Panc1 (cell line): ENCODE data around the gene LRRC8C. TPM values are rescaled to one million over a fixed set of nuclear protein-coding genes. Genes with fewer than 3 reads are reported as not detected.

ENCODE experiments used
- ATAC-seq: fragments of 200-7000 bp; cut with Tn5 transposase; 2 replicates; pipeline ENCODE4 v1.9.1; 2020; ENCODE audit warnings: mild to moderate bottlenecking, moderate library complexity
- BruUV-seq: library from RNA; stranded (reverse); fragments of 400-500 nt; replicated peaks from 2 replicates; lab custom pipeline; 2021; lab: Mats Ljungman, UMichigan
- CTCF ChIA-PET: fragments of 300-600 bp; sonication (Branson Sonifier 250); formaldehyde crosslinking; loops from one replicate; lab custom pipeline; 2022; ENCODE audit warnings: antibody characterized with exemption; lab: Charles Lee
- POLR2A ChIA-PET: fragments of 300-600 bp; sonication (Branson Sonifier 250); formaldehyde crosslinking; loops from one replicate; lab custom pipeline; 2022; ENCODE audit warnings: antibody characterized with exemption; lab: Charles Lee
- DNase-seq: peaks from one replicate; pipeline ENCODE4 v3.0.0-alpha.2; 2010; ENCODE audit warnings: low read depth, low spot score
- H3K27ac ChIP-seq: 2 replicates; pipeline ENCODE4 v1.5.1; 2011; ENCODE audit warnings: mild to moderate bottlenecking, low read length, inconsistent platforms
- H3K27me3 ChIP-seq: fragments of 200-500 bp; sonication (Bioruptor generic); 2 replicates; pipeline ENCODE4 v1.6.0; 2014; ENCODE audit warnings: low read length, inconsistent platforms; ENCODE audit not compliant: control insufficient read depth, insufficient read depth
- H3K36me3 ChIP-seq: fragments of 200-500 bp; sonication (Bioruptor generic); 2 replicates; pipeline ENCODE4 v1.5.1; 2014; ENCODE audit warnings: inconsistent platforms, mild to moderate bottlenecking, low read length, moderate library complexity; ENCODE audit not compliant: control insufficient read depth, insufficient read depth
- H3K4me1 ChIP-seq: 2 replicates; pipeline ENCODE4 v1.5.1; 2011; ENCODE audit warnings: inconsistent platforms, mild to moderate bottlenecking, low read length, moderate library complexity; ENCODE audit not compliant: control insufficient read depth, insufficient read depth
- H3K4me3 ChIP-seq, 2 experiments: 2 replicates each; pipeline ENCODE4 v1.5.1; 2011 to 2012; ENCODE audit warnings: low read depth in 2 of 2, low read length in 2 of 2, mild to moderate bottlenecking in 2 of 2, inconsistent platforms in 1 of 2, moderate library complexity in 1 of 2
- H3K9me3 ChIP-seq: fragments of 200-500 bp; sonication (Bioruptor generic); 2 replicates; pipeline ENCODE4 v1.5.1; 2014; ENCODE audit warnings: low read depth, mild to moderate bottlenecking, inconsistent platforms, low read length, moderate library complexity; ENCODE audit not compliant: control insufficient read depth, insufficient read depth
- CTCF ChIP-seq: fragments of 450-650 bp; IDR thresholded peaks from 2 replicates; pipeline ENCODE4 v1.5.1; 2017; ENCODE audit warnings: mild to moderate bottlenecking
- POLR2AphosphoS5 ChIP-seq: IDR thresholded peaks from 2 replicates; pipeline ENCODE4 v1.6.1; 2012; ENCODE audit warnings: mild to moderate bottlenecking, low read depth, low read length, moderate library complexity
- REST ChIP-seq, 2 experiments: IDR thresholded peaks; 2 replicates each; pipeline ENCODE4 v1.6.1; 2011 to 2012; ENCODE audit warnings: low read depth in 2 of 2, control low read depth in 1 of 2, low read length in 1 of 2, mild to moderate bottlenecking in 1 of 2, moderate library complexity in 1 of 2; ENCODE audit not compliant: insufficient read depth in 1 of 2
- SIN3A ChIP-seq: IDR thresholded peaks from 2 replicates; pipeline ENCODE4 v1.6.1; 2012; ENCODE audit warnings: low read depth, mild to moderate bottlenecking, low read length, moderate library complexity, borderline replicate concordance; ENCODE audit not compliant: insufficient read depth
- TCF7L2 ChIP-seq: IDR thresholded peaks from 2 replicates; pipeline ENCODE4 v1.6.1; 2011; ENCODE audit warnings: mild to moderate bottlenecking, low read depth, low read length, inconsistent platforms
- in situ Hi-C: cut with HindIII; loops from 2 replicates; pipeline ENCODE4 v1.10.0; 2016; ENCODE audit warnings: low sequenced_read_pairs, low pct_unique_long_range_greater_than_20kb
- intact Hi-C: fragments of 100-400 bp; cut with micrococcal nuclease; formaldehyde crosslinking; loops from one replicate; pipeline ENCODE4 v1.10.0; 2022; ENCODE audit not compliant: unreplicated experiment
- total RNA-seq: library from RNA; stranded (reverse); gene quantifications from one replicate; pipeline ENCODE4 v1.2.1, GENCODE V29; 2021; ENCODE audit not compliant: unreplicated experiment

LRRC8C gene
- total RNA-seq, 1 experiment from 2014 or later = 17.1 TPM

GRCh38 chr1:89759036-89759435 is 126.1 kb downstream of the LRRC8C start:
- BruUV-seq = no TSS peak
- ATAC-seq (no peak), DNase-seq (no peak)
- POLR2A ChIA-PET = no interaction called here
- H3K4me3 ChIP-seq = no peak overlapping the region
- no peaks in the 10 kb centered on the region for H3K36me3 ChIP-seq
- intact Hi-C loops = no loop called here
- no peak overlapping the region for H3K27ac ChIP-seq
- no peaks in the 10 kb centered on the region; the same call in 1 of the 2 replicates for H3K27me3 ChIP-seq
- TF ChIP-seq POLR2AphosphoS5 (no peak), TCF7L2 (no peak), CTCF (no peak), SIN3A (no peak), REST (IDR thresholded peaks at IDR 0.05; ENCODE audit: insufficient read depth in 1 of 2, low read depth in 2 of 2, low read length in 1 of 2) (no peak)
- CTCF ChIA-PET = interaction anchor here (0.7 kb wide), 1 partner anchor 147 kb away, joined by 3 read pairs; no protein-coding TSS in a partner anchor
- in situ Hi-C loops = no loop called here
- peaks cover 12% of the 10 kb centered on the region for H3K4me1 ChIP-seq
- no peaks in the 10 kb centered on the region for H3K9me3 ChIP-seq

GRCh38 chr1:89760496-89760895 is 127.6 kb downstream of the LRRC8C start:
- Histone ChIP-seq H3K4me3 (no peak overlapping the region), H3K4me1 (peaks cover 12% of the 10 kb centered on the region), H3K9me3 (no peaks in the 10 kb centered on the region), H3K27me3 (peaks cover 3% of the 10 kb centered on the region; the same call in 1 of the 2 replicates), H3K27ac (no peak overlapping the region), H3K36me3 (no peaks in the 10 kb centered on the region)
- TF ChIP-seq REST (IDR thresholded peaks at IDR 0.05; ENCODE audit: insufficient read depth in 1 of 2, low read depth in 2 of 2, low read length in 1 of 2) = no peak
- no peak for TF ChIP-seq SIN3A
- no peak for TF ChIP-seq POLR2AphosphoS5
- TF ChIP-seq TCF7L2 = no peak
- no peak for TF ChIP-seq CTCF
- ATAC-seq (no peak), DNase-seq (no peak)
- in situ Hi-C loops = no loop called here
- ChIA-PET POLR2A (no interaction called here), CTCF (no interaction called here)
- no TSS peak for BruUV-seq
- intact Hi-C loops = no loop called here
